Measurements from ENCODE around the gene CNTN1. TPM values are rescaled to one million over a fixed set of nuclear protein-coding genes. Genes with fewer than 3 reads are reported as not detected.

Gene CNTN1
- total RNA-seq, 6 experiments from 2014 or later: not detected

DNA sequence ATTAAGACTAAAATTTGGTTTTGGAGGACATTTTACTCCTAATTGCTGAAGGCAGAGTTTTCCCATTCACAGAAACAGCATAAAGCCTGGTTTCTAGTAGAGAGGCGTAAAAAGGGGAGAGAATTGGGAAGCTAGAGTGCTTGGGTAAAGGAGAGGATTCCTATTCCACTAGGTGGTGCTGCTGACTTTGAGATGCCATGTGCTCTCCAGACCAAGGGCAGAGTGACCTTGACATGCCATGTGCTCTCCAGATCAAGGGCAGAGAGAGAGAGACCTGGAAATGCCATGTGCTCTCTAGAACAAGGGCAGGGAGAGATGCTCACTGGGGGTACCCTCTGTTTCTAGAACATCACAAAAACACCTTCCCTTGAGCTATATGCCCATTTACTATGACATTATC lies 319.7 kb downstream of the CNTN1 start:
- TF ChIP-seq, protein P1, sequence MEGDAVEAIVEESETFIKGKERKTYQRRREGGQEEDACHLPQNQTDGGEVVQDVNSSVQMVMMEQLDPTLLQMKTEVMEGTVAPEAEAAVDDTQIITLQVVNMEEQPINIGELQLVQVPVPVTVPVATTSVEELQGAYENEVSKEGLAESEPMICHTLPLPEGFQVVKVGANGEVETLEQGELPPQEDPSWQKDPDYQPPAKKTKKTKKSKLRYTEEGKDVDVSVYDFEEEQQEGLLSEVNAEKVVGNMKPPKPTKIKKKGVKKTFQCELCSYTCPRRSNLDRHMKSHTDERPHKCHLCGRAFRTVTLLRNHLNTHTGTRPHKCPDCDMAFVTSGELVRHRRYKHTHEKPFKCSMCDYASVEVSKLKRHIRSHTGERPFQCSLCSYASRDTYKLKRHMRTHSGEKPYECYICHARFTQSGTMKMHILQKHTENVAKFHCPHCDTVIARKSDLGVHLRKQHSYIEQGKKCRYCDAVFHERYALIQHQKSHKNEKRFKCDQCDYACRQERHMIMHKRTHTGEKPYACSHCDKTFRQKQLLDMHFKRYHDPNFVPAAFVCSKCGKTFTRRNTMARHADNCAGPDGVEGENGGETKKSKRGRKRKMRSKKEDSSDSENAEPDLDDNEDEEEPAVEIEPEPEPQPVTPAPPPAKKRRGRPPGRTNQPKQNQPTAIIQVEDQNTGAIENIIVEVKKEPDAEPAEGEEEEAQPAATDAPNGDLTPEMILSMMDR (IDR thresholded peaks at IDR 0.05): no peak
- no peaks in the 10 kb centered on the region for H3K4me1 Mint-ChIP-seq (ENCODE audit: low read depth)
- no peak overlapping the region for H3K4me3 Mint-ChIP-seq
- no peak for DNase-seq
- H3K27me3 Mint-ChIP-seq (ENCODE audit: insufficient read depth): no peaks in the 10 kb centered on the region
- no peaks in the 10 kb centered on the region; the same call in 1 of the 2 replicates for H3K36me3 Mint-ChIP-seq (ENCODE audit: low read depth)
- peaks cover 60% of the 10 kb centered on the region for H3K9me3 Mint-ChIP-seq
- H3K27ac Mint-ChIP-seq: no peak overlapping the region

DNA sequence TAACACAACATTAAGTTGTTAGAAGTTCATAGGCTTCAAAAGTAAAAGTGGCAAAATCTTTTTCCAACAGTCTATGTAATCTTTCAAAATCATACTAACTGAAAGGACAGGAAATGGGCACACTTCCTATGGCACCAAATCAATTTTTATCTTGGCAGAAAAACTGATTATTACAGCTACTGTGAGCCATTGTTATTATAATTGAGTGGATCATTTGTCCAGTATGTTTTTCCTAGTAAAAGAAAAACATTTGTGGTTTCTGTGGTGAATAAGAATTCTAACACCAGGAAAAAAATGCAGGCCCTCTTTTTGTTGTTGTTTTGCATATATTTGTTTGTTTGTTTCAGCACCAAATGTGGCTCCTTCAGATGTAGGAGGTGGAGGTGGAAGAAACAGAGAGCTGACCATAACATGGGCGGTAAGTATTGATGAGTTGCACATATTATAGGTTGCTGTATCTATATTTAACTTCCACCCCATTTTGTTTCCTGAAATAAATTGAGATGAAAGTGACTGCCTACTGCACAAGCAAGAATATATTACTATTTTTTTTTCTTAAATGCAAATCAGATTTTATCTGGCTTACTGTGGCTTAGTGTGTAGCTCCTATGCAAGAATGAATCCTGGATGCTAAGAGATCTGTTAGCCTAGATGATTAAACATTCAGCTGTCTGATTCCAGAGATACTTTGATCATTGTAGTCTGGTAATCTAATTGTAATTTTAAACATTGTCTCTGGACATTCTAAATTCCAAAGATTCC lies 321.8 kb downstream of the CNTN1 start:
- peaks cover 40% of the 10 kb centered on the region for H3K9me3 Mint-ChIP-seq
- no peaks in the 10 kb centered on the region for H3K4me1 Mint-ChIP-seq (ENCODE audit: low read depth)
- H3K27me3 Mint-ChIP-seq (ENCODE audit: insufficient read depth): no peaks in the 10 kb centered on the region
- H3K27ac Mint-ChIP-seq: no peak overlapping the region
- DNase-seq: no peak
- TF ChIP-seq, protein P1 (IDR thresholded peaks at IDR 0.05): no peak
- H3K36me3 Mint-ChIP-seq (ENCODE audit: low read depth): no peaks in the 10 kb centered on the region
- no peak overlapping the region for H3K4me3 Mint-ChIP-seq

DNA sequence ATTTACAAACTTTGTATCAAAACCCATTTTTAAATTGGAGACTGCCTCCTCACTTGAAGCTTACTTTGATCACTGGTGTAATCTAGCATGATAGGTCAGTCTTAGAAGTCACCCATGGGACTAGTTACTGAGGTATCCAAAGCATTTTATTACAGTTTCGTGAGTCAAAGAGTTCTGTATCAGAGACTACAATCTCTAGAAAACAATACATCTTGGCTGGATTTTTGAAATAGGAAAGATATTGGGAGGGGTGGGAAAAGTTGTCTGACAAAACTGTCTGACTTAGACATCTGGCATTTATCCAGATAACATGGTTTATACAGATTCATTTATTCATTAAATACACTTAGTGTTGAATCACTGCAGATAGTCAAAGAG lies 322.4 kb downstream of the CNTN1 start:
- Mint-ChIP-seq H3K27me3 (ENCODE audit: insufficient read depth) (no peaks in the 10 kb centered on the region), H3K4me3 (no peak overlapping the region), H3K27ac (no peak overlapping the region), H3K4me1 (ENCODE audit: low read depth) (no peaks in the 10 kb centered on the region), H3K9me3 (peaks cover 34% of the 10 kb centered on the region), H3K36me3 (ENCODE audit: low read depth) (no peaks in the 10 kb centered on the region)
- TF ChIP-seq, protein P1 (IDR thresholded peaks at IDR 0.05): no peak
- no peak for DNase-seq

DNA sequence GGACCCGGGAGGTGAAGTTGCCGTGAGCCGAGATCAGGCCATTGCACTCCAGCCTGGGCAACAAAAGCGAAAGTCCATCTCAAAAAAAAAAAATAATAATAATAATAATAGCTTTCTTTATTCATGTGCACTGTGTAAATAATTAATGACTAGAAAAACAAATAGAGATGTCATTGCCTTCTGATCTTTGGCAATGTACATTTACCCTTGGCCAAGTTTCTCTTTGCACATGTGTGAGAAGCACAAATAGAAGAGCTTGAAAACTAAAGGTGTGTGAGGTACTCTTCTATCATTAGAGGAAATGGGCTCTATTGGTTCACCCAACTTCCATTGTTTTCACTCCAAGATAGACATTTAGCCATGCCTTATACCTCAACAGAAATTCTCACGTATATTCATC lies 325.8 kb downstream of the CNTN1 start:
- Mint-ChIP-seq H3K9me3 (peaks cover 25% of the 10 kb centered on the region), H3K27me3 (ENCODE audit: insufficient read depth) (no peaks in the 10 kb centered on the region), H3K36me3 (ENCODE audit: low read depth) (no peaks in the 10 kb centered on the region), H3K4me3 (no peak overlapping the region), H3K4me1 (ENCODE audit: low read depth) (no peaks in the 10 kb centered on the region), H3K27ac (no peak overlapping the region)
- no peak for DNase-seq
- TF ChIP-seq, protein P1 (IDR thresholded peaks at IDR 0.05): no peak

DNA sequence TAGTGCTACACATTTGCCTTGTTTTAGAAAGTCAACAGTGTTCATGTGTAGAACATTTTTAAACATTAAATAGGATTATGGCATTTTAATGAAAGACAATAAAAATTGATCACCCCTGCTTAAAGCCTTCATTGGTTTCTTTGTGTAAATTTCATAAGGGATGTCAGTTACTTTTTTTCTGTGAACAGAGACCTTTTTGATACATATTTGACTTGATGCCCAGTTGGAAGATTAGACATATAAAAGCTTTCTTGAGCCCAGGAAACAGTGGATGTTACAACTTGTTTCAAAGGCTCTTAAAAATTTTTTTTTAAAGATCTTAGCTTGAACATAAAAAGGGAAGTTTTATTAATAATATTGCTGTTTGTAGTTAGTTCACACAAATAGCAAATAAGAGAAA lies 327.2 kb downstream of the CNTN1 start:
- TF ChIP-seq, protein P1 (IDR thresholded peaks at IDR 0.05): no peak
- H3K36me3 Mint-ChIP-seq (ENCODE audit: low read depth): no peaks in the 10 kb centered on the region
- no peak overlapping the region for H3K4me3 Mint-ChIP-seq
- no peaks in the 10 kb centered on the region for H3K4me1 Mint-ChIP-seq (ENCODE audit: low read depth)
- no peaks in the 10 kb centered on the region for H3K27me3 Mint-ChIP-seq (ENCODE audit: insufficient read depth)
- H3K27ac Mint-ChIP-seq: no peak overlapping the region
- H3K9me3 Mint-ChIP-seq: peaks cover 32% of the 10 kb centered on the region; the same call in 1 of the 2 replicates
- no peak for DNase-seq
